Stimulated activated CD8-positive, alpha-beta memory T cell treated with anti-CD3 and anti-CD28 coated beads, Interleukin-2, amount 100 ng/mL, for 1 hour (primary cell): ENCODE results near the gene SH2D3C.

Experiments used
- DNase-seq, 2 donors: peaks; one replicate each; pipeline ENCODE4 v3.0.0-alpha.2; 2020; ENCODE audit warnings: low read depth in 2 of 2

Gene SH2D3C

GRCh38 chr9:127739614-127740330, 38.7 kb downstream of the SH2D3C start:
- no peak for DNase-seq

- DNase-seq: no peak
Measured at GRCh38 chr9:127738666-127739065, 39.8 kb downstream of the SH2D3C start.

- no peak for DNase-seq
Measured at GRCh38 chr9:127735530-127736185, 42.8 kb downstream of the SH2D3C start.

- peak; percentile 97 to 98 for DNase-seq
Measured at GRCh38 chr9:127734747-127735529, 43.5 kb downstream of the SH2D3C start, which contains the start of gene TOR2A. Gene TOR2A (minus strand): TSS chr9:127735294. CDS start chr9:127735270, 24 bp downstream.

GRCh38 chr9:127734247-127734746, 44.2 kb downstream of the SH2D3C start:
- no peak for DNase-seq

GRCh38 chr9:127733614-127734013, 44.9 kb downstream of the SH2D3C start:
- no peak for DNase-seq

GRCh38 chr9:127732444-127732843, 46.0 kb downstream of the SH2D3C start:
- no peak for DNase-seq

- DNase-seq: no peak
Measured at GRCh38 chr9:127731938-127732337, 46.5 kb downstream of the SH2D3C start.

- no peak for DNase-seq
Measured at GRCh38 chr9:127730799-127731410, 47.6 kb downstream of the SH2D3C start.

GRCh38 chr9:127730262-127730661, 48.2 kb downstream of the SH2D3C start:
- DNase-seq: no peak

GRCh38 chr9:127729522-127730256, 48.8 kb downstream of the SH2D3C start:
- DNase-seq: no peak

- DNase-seq: no peak
Measured at GRCh38 chr9:127728808-127729207, 49.7 kb downstream of the SH2D3C start.

GRCh38 chr9:127726871-127727270, 51.6 kb downstream of the SH2D3C start:
- DNase-seq: no peak

- no peak for DNase-seq
Measured at GRCh38 chr9:127724012-127724411, 54.5 kb downstream of the SH2D3C start.

GRCh38 chr9:127723444-127723843, 55.0 kb downstream of the SH2D3C start:
- no peak for DNase-seq

- no peak for DNase-seq
Measured at GRCh38 chr9:127723013-127723412, 55.5 kb downstream of the SH2D3C start.

GRCh38 chr9:127722055-127722745, 56.3 kb downstream of the SH2D3C start:
- no peak for DNase-seq

GRCh38 chr9:127721391-127721821, 57.1 kb downstream of the SH2D3C start:
- no peak for DNase-seq

- no peak for DNase-seq
Measured at GRCh38 chr9:127720865-127721227, 57.6 kb downstream of the SH2D3C start.

GRCh38 chr9:127720031-127720864, 58.2 kb downstream of the SH2D3C start:
- DNase-seq: no peak
